ENCODE data around the gene PDE4DIP.
"Not testable (repeated sequence)": the region's sequence is repeated elsewhere in the genome, so short reads cannot be mapped to it uniquely, and the experiment has no call there.

GRCh38 chr1:148969126-148969525 lies 124.9 kb downstream of the PDE4DIP start:
- not testable (repeated sequence) for TF ChIP-seq CTCF (IDR thresholded peaks at IDR 0.05; ENCODE audit: insufficient read depth, low read length, poor library complexity, severe bottlenecking); EZH2phosphoT487 (conservative IDR thresholded peaks at IDR 0.05; ENCODE audit: low read length)

Measured in SU-DHL-6 (cell line).